GM23338 (cell line): Measurements from ENCODE around the gene ANP32A.

Experiments
- CREB1 ChIP-seq: fragments of 250-450 bp; sonication (Bioruptor Pico); IDR thresholded peaks from 2 replicates; pipeline ENCODE4 v1.5.0; 2020; ENCODE audit warnings: low read depth, mild to moderate bottlenecking, moderate library complexity
- ETS1 ChIP-seq: IDR thresholded peaks from 2 replicates; pipeline ENCODE4 v1.6.1; 2016; ENCODE audit warnings: antibody characterized with exemption
- EZH2 ChIP-seq: fragments of 200-600 bp; sonication (generic); IDR thresholded peaks from one replicate; pipeline ENCODE4 v1.8.0; 2017; ENCODE audit warnings: antibody characterized with exemption, mild to moderate bottlenecking, low read depth; ENCODE audit not compliant: unreplicated experiment
- EZH2phosphoT487 ChIP-seq: fragments of 200-600 bp; sonication (generic); IDR thresholded peaks from one replicate; pipeline ENCODE4 v1.8.1; 2018; ENCODE audit warnings: antibody characterized with exemption; ENCODE audit not compliant: unreplicated experiment
- JUNB ChIP-seq: IDR thresholded peaks from one replicate; pipeline ENCODE4 v1.6.1; 2016; ENCODE audit warnings: antibody characterized with exemption; ENCODE audit not compliant: unreplicated experiment
- NANOG ChIP-seq: IDR thresholded peaks from 2 replicates; pipeline ENCODE4 v1.6.1; 2016; ENCODE audit warnings: antibody characterized with exemption, borderline replicate concordance
- POLR2AphosphoS5 ChIP-seq: IDR thresholded peaks from 2 replicates; pipeline ENCODE4 v1.6.1; 2016; ENCODE audit warnings: antibody characterized with exemption, low read depth
- REST ChIP-seq: IDR thresholded peaks from one replicate; pipeline ENCODE4 v1.6.1; 2018; ENCODE audit warnings: antibody characterized with exemption; ENCODE audit not compliant: unreplicated experiment
- ZNF114 ChIP-seq: fragments of 250-450 bp; sonication (Bioruptor Pico); IDR thresholded peaks from 2 replicates; pipeline ENCODE4 v1.5.0; 2020; ENCODE audit warnings: mild to moderate bottlenecking, moderate library complexity
- ZNF331 ChIP-seq: fragments of 250-450 bp; sonication (Bioruptor Pico); IDR thresholded peaks from 2 replicates; pipeline ENCODE4 v1.5.0; 2020; ENCODE audit warnings: low read depth, mild to moderate bottlenecking, moderate library complexity
- TF ChIP-seq, protein P1 (sequence below), 2 experiments: fragments of 200-600 bp in 1 of 2; sonication (generic) in 1 of 2; conservative IDR thresholded peaks; 2 replicates each; pipeline versions ENCODE4 v1.5.1 to v1.6.1; 2016 to 2017; ENCODE audit warnings: antibody characterized with exemption in 2 of 2, low read depth in 2 of 2, mild to moderate bottlenecking in 2 of 2, moderate library complexity in 1 of 2

GRCh38 chr15:68792901-68793766 lies 27.6 kb downstream of the ANP32A start:
- TF ChIP-seq, protein P1, sequence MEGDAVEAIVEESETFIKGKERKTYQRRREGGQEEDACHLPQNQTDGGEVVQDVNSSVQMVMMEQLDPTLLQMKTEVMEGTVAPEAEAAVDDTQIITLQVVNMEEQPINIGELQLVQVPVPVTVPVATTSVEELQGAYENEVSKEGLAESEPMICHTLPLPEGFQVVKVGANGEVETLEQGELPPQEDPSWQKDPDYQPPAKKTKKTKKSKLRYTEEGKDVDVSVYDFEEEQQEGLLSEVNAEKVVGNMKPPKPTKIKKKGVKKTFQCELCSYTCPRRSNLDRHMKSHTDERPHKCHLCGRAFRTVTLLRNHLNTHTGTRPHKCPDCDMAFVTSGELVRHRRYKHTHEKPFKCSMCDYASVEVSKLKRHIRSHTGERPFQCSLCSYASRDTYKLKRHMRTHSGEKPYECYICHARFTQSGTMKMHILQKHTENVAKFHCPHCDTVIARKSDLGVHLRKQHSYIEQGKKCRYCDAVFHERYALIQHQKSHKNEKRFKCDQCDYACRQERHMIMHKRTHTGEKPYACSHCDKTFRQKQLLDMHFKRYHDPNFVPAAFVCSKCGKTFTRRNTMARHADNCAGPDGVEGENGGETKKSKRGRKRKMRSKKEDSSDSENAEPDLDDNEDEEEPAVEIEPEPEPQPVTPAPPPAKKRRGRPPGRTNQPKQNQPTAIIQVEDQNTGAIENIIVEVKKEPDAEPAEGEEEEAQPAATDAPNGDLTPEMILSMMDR (conservative IDR thresholded peaks at IDR 0.05; ENCODE audit: low read depth in 2 of 2): no peak
- no peak for TF ChIP-seq ETS1
- no peak for TF ChIP-seq POLR2AphosphoS5
- TF ChIP-seq EZH2: no peak
- TF ChIP-seq ZNF331 (CRISPR knock-in tag): no peak
- TF ChIP-seq EZH2phosphoT487: no peak
- TF ChIP-seq REST: no peak
- no peak for TF ChIP-seq NANOG
- no peak for TF ChIP-seq CREB1 (CRISPR knock-in tag)
- no peak for TF ChIP-seq ZNF114 (CRISPR knock-in tag)
- no peak for TF ChIP-seq JUNB
